Measurements from ENCODE around the gene RELA.

GRCh38 chr11:65640483-65641296, 22.0 kb downstream of the RELA start:
- TF ChIP-seq, protein P1, sequence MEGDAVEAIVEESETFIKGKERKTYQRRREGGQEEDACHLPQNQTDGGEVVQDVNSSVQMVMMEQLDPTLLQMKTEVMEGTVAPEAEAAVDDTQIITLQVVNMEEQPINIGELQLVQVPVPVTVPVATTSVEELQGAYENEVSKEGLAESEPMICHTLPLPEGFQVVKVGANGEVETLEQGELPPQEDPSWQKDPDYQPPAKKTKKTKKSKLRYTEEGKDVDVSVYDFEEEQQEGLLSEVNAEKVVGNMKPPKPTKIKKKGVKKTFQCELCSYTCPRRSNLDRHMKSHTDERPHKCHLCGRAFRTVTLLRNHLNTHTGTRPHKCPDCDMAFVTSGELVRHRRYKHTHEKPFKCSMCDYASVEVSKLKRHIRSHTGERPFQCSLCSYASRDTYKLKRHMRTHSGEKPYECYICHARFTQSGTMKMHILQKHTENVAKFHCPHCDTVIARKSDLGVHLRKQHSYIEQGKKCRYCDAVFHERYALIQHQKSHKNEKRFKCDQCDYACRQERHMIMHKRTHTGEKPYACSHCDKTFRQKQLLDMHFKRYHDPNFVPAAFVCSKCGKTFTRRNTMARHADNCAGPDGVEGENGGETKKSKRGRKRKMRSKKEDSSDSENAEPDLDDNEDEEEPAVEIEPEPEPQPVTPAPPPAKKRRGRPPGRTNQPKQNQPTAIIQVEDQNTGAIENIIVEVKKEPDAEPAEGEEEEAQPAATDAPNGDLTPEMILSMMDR (conservative IDR thresholded peaks at IDR 0.05; ENCODE audit: low read depth, low read length), result no peak
- no peak for TF ChIP-seq NFE2L2 (IDR thresholded peaks at IDR 0.05; ENCODE audit: low read depth, low read length)
- TF ChIP-seq, protein P2, sequence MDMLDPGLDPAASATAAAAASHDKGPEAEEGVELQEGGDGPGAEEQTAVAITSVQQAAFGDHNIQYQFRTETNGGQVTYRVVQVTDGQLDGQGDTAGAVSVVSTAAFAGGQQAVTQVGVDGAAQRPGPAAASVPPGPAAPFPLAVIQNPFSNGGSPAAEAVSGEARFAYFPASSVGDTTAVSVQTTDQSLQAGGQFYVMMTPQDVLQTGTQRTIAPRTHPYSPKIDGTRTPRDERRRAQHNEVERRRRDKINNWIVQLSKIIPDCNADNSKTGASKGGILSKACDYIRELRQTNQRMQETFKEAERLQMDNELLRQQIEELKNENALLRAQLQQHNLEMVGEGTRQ (IDR thresholded peaks at IDR 0.05; ENCODE audit: low read depth, low read length), result no peak
- no peak for TF ChIP-seq ELK1 (IDR thresholded peaks at IDR 0.05; ENCODE audit: borderline replicate concordance, low read depth, low read length)
- TF ChIP-seq POLR2A (IDR thresholded peaks at IDR 0.05; ENCODE audit: low read depth, low read length), result no peak
- TF ChIP-seq RAD21 (IDR thresholded peaks at IDR 0.05; ENCODE audit: low read length), result no peak
- no peak for TF ChIP-seq SMC3 (IDR thresholded peaks at IDR 0.05; ENCODE audit: low read depth, low read length)
- no peak for TF ChIP-seq CHD1 (IDR thresholded peaks at IDR 0.05; ENCODE audit: low read depth, low read length)
- no peak for TF ChIP-seq MXI1 (IDR thresholded peaks at IDR 0.05; ENCODE audit: borderline replicate concordance, low read depth, low read length)
- no peak for TF ChIP-seq RFX5 (IDR thresholded peaks at IDR 0.05; ENCODE audit: low read depth, low read length)
